Mucosa of stomach (tissue), 1 donor: ENCODE data around the gene OSBP2.

Experiments
- H3K27me3 ChIP-seq: one replicate; pipeline ENCODE4 v1.7.0; 2013; ENCODE audit warnings: mild to moderate bottlenecking, low read length; ENCODE audit not compliant: control insufficient read depth, insufficient read depth
- H3K36me3 ChIP-seq: one replicate; pipeline ENCODE4 v1.7.0; 2013; ENCODE audit warnings: low read length; ENCODE audit not compliant: control insufficient read depth, insufficient read depth
- H3K4me1 ChIP-seq: one replicate; pipeline ENCODE4 v1.7.0; 2013; ENCODE audit warnings: mild to moderate bottlenecking, low read length; ENCODE audit not compliant: control insufficient read depth, insufficient read depth
- H3K4me3 ChIP-seq: one replicate; pipeline ENCODE4 v1.7.0; 2013; ENCODE audit warnings: low read length
- H3K9ac ChIP-seq: one replicate; pipeline ENCODE4 v1.7.0; 2013; ENCODE audit warnings: mild to moderate bottlenecking, low read length, moderate library complexity
- H3K9me3 ChIP-seq: one replicate; pipeline ENCODE4 v1.7.0; 2013; ENCODE audit warnings: mild to moderate bottlenecking, low read length, moderate library complexity; ENCODE audit not compliant: control insufficient read depth
- donor health status: Pancreatic carcinoma.

OSBP2 gene

GRCh38 chr22:30694640-30695350 is at the start of gene OSBP2:
Gene OSBP2 (plus strand): TSS chr22:30694874. CDS start chr22:30694910, 36 bp downstream.
- Histone ChIP-seq H3K9ac (peak within 1 kb of the TSS; percentile 75), H3K4me3 (peak within 1 kb of the TSS; percentile 25), H3K4me1 (peaks cover 11% of the 10 kb centered on the region), H3K36me3 (no peaks in the 10 kb centered on the region), H3K27me3 (peaks cover 7% of the 10 kb centered on the region), H3K9me3 (no peaks in the 10 kb centered on the region)

GRCh38 chr22:30646518-30647160 is 48.0 kb upstream of the OSBP2 start:
- H3K4me1 ChIP-seq: peaks cover 32% of the 10 kb centered on the region
- H3K4me3 ChIP-seq: no peak overlapping the region
- H3K36me3 ChIP-seq: no peaks in the 10 kb centered on the region
- no peaks in the 10 kb centered on the region for H3K9me3 ChIP-seq
- H3K27me3 ChIP-seq: no peaks in the 10 kb centered on the region
- no peak overlapping the region for H3K9ac ChIP-seq

GRCh38 chr22:30647536-30647935 is 47.1 kb upstream of the OSBP2 start:
- Histone ChIP-seq H3K4me3 (no peak overlapping the region), H3K9me3 (no peaks in the 10 kb centered on the region), H3K9ac (no peak overlapping the region), H3K4me1 (peaks cover 32% of the 10 kb centered on the region), H3K27me3 (no peaks in the 10 kb centered on the region), H3K36me3 (no peaks in the 10 kb centered on the region)

- Histone ChIP-seq H3K9ac (no peak overlapping the region), H3K4me3 (no peak overlapping the region), H3K9me3 (no peaks in the 10 kb centered on the region), H3K4me1 (peaks cover 32% of the 10 kb centered on the region), H3K27me3 (no peaks in the 10 kb centered on the region), H3K36me3 (no peaks in the 10 kb centered on the region)
Observed at GRCh38 chr22:30648825-30649224, 45.8 kb upstream of the OSBP2 start.

- H3K9ac ChIP-seq: no peak overlapping the region
- no peaks in the 10 kb centered on the region for H3K27me3 ChIP-seq
- H3K36me3 ChIP-seq: no peaks in the 10 kb centered on the region
- H3K4me1 ChIP-seq: peaks cover 32% of the 10 kb centered on the region
- H3K9me3 ChIP-seq: no peaks in the 10 kb centered on the region
- H3K4me3 ChIP-seq: no peak overlapping the region
Observed at GRCh38 chr22:30649430-30650007, 45.2 kb upstream of the OSBP2 start.

GRCh38 chr22:30650508-30651116 is 44.1 kb upstream of the OSBP2 start:
- H3K4me1 ChIP-seq: peaks cover 30% of the 10 kb centered on the region
- no peak overlapping the region for H3K4me3 ChIP-seq
- no peaks in the 10 kb centered on the region for H3K27me3 ChIP-seq
- H3K9me3 ChIP-seq: no peaks in the 10 kb centered on the region
- H3K36me3 ChIP-seq: no peaks in the 10 kb centered on the region
- no peak overlapping the region for H3K9ac ChIP-seq

GRCh38 chr22:30652852-30653251 is 41.8 kb upstream of the OSBP2 start:
- H3K9me3 ChIP-seq: no peaks in the 10 kb centered on the region
- no peaks in the 10 kb centered on the region for H3K27me3 ChIP-seq
- no peak overlapping the region for H3K4me3 ChIP-seq
- H3K36me3 ChIP-seq: no peaks in the 10 kb centered on the region
- H3K9ac ChIP-seq: no peak overlapping the region
- peaks cover 18% of the 10 kb centered on the region for H3K4me1 ChIP-seq

- no peak overlapping the region for H3K9ac ChIP-seq
- peaks cover 9% of the 10 kb centered on the region for H3K4me1 ChIP-seq
- H3K9me3 ChIP-seq: no peaks in the 10 kb centered on the region
- H3K27me3 ChIP-seq: no peaks in the 10 kb centered on the region
- no peak overlapping the region for H3K4me3 ChIP-seq
- no peaks in the 10 kb centered on the region for H3K36me3 ChIP-seq
Observed at GRCh38 chr22:30654361-30654760, 40.3 kb upstream of the OSBP2 start.

- Histone ChIP-seq H3K9me3 (no peaks in the 10 kb centered on the region), H3K36me3 (no peaks in the 10 kb centered on the region), H3K4me1 (peaks cover 2% of the 10 kb centered on the region), H3K9ac (no peak overlapping the region), H3K4me3 (no peak overlapping the region), H3K27me3 (no peaks in the 10 kb centered on the region)
Observed at GRCh38 chr22:30655532-30655931, 39.1 kb upstream of the OSBP2 start.

- Histone ChIP-seq H3K27me3 (no peaks in the 10 kb centered on the region), H3K9me3 (no peaks in the 10 kb centered on the region), H3K4me1 (peaks cover 5% of the 10 kb centered on the region), H3K36me3 (no peaks in the 10 kb centered on the region), H3K4me3 (no peak overlapping the region), H3K9ac (no peak overlapping the region)
Observed at GRCh38 chr22:30662040-30662439, 32.6 kb upstream of the OSBP2 start.

GRCh38 chr22:30664798-30665197 is 29.9 kb upstream of the OSBP2 start:
- H3K4me3 ChIP-seq: no peak overlapping the region
- H3K36me3 ChIP-seq: no peaks in the 10 kb centered on the region
- H3K9me3 ChIP-seq: no peaks in the 10 kb centered on the region
- H3K4me1 ChIP-seq: peaks cover 15% of the 10 kb centered on the region
- H3K27me3 ChIP-seq: no peaks in the 10 kb centered on the region
- H3K9ac ChIP-seq: no peak overlapping the region

GRCh38 chr22:30665266-30665665 is 29.4 kb upstream of the OSBP2 start:
- Histone ChIP-seq H3K4me3 (no peak overlapping the region), H3K9ac (no peak overlapping the region), H3K36me3 (no peaks in the 10 kb centered on the region), H3K27me3 (no peaks in the 10 kb centered on the region), H3K4me1 (peaks cover 15% of the 10 kb centered on the region), H3K9me3 (no peaks in the 10 kb centered on the region)
